H1 (cell line): ENCODE measurements around the gene UGT2B7. TPM values are rescaled to one million over a fixed set of nuclear protein-coding genes. Genes with fewer than 3 reads are reported as not detected.

Experiments used
- MAFK ChIP-seq: IDR thresholded peaks from 2 replicates; pipeline ENCODE4 v1.6.1; 2012; ENCODE audit warnings: low read depth, mild to moderate bottlenecking, improper control_type of control experiment, low read length
- PHF8 ChIP-seq: fragments of 200-600 bp; sonication (generic); conservative IDR thresholded peaks from 2 replicates; pipeline ENCODE4 v1.7.1; 2012; ENCODE audit warnings: low read depth, mild to moderate bottlenecking, inconsistent platforms, low read length, moderate library complexity
- POLR2AphosphoS5 ChIP-seq: IDR thresholded peaks from 2 replicates; pipeline ENCODE4 v1.6.1; 2011; ENCODE audit warnings: low read depth, low read length
- SAP30 ChIP-seq: fragments of 300-600 bp; sonication (generic); IDR thresholded peaks from 2 replicates; pipeline ENCODE4 v1.7.1; 2012; ENCODE audit warnings: low read length, moderate library complexity, mild to moderate bottlenecking, inconsistent platforms; ENCODE audit not compliant: insufficient read depth, insufficient replicate concordance
- YY1 ChIP-seq: IDR thresholded peaks from 2 replicates; pipeline ENCODE4 v1.6.1; 2011; ENCODE audit warnings: low read depth, mild to moderate bottlenecking, low read length
- polyA plus RNA-seq, 7 experiments: library from polyadenylated mRNA; depleted of rRNA in 3 of 7; stranded (reverse) in 5 of 7; unstranded in 2 of 7; fragments of >200 nt in 5 of 7; fragments of 200-250 nt in 2 of 7; gene quantifications; 1 replicate in 5 of 7; 2 replicates in 1 of 7; 4 replicates in 1 of 7; pipeline versions ENCODE4 v1.2.1 to v1.2.3, GENCODE V29; 2011 to 2013; ENCODE audit warnings: missing spikeins in 2 of 7, mixed read lengths in 2 of 7
- total RNA-seq: library from RNA; stranded (reverse); fragmentation: NEBNext Ultra II Directional; extraction: Animal tissue kit (Norgen Biotek cat#: 25700); gene quantifications from 2 replicates; pipeline ENCODE4 v1.2.1, GENCODE V29; 2021

The UGT2B7 gene
- total and polyA plus RNA-seq, 2 of the 8 experiments (the other 6 are each of a cell fraction or from before 2014, with no cell fraction given): not detected

DNA sequence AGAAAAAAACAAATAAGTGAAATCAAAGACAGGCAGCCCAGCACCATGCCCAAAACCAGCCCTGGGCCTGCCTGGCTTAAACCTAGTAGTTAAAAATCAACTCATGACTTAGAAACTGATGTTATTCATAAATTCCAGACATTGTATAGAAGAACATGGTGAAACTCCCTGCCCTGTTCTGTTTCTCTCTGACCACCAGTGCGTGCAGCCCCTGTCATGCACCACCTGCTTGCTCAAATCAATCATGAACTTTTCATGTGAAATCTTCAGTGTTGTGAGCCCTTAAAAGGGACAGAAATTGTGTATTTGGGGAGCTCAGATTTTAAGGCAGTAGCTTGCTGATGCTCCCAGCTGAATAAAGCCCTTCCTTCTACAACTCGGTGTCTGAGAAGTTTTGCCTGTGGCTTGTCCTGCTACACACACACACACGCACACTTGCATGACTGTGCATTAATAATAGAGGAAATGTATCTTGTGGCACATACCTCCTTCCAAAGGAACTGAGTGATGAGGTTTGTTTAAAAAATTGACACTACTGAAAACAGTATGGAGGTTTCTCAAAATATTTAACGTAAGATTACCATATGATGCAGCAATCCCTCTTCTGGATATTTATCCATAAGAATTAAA lies 39.2 kb upstream of the UGT2B7 start (continued):
- TF ChIP-seq MAFK (no peak), POLR2AphosphoS5 (no peak), SAP30 (no peak), YY1 (no peak), PHF8 (no peak)
